Astrocyte (in vitro differentiated cells and primary cell): ENCODE measurements around the gene ZNF827. TPM values are rescaled to one million over a fixed set of nuclear protein-coding genes. Genes with fewer than 3 reads are reported as not detected.

Experiments
- DNase-seq: peaks from one replicate; pipeline ENCODE4 v3.0.0-alpha.2; 2010; ENCODE audit warnings: low read depth
- FAIRE-seq: peaks from 2 replicates; lab custom pipeline; 2011; peaks lifted over from hg19 to GRCh38; lab: Jason Lieb, UNC
- H2AFZ ChIP-seq: 2 replicates; pipeline ENCODE4 v1.6.0; 2012; ENCODE audit warnings: low read depth, low read length, inconsistent platforms
- H3K27ac ChIP-seq: 2 replicates; pipeline ENCODE4 v1.5.1; 2011; ENCODE audit warnings: low read depth, low read length, inconsistent platforms
- H3K27me3 ChIP-seq: 2 replicates; pipeline ENCODE4 v1.6.0; 2011; ENCODE audit warnings: low read length, inconsistent platforms; ENCODE audit not compliant: insufficient read depth
- H3K36me3 ChIP-seq: 2 replicates; pipeline ENCODE4 v1.5.1; 2011; ENCODE audit warnings: low read length, inconsistent platforms; ENCODE audit not compliant: insufficient read depth
- H3K4me1 ChIP-seq: 2 replicates; pipeline ENCODE4 v1.5.1; 2011; ENCODE audit warnings: low read length, inconsistent platforms; ENCODE audit not compliant: insufficient read depth
- H3K4me2 ChIP-seq: 2 replicates; pipeline ENCODE4 v1.6.0; 2012; ENCODE audit warnings: low read length, inconsistent platforms
- H3K4me3 ChIP-seq: 2 replicates; pipeline ENCODE4 v1.5.1; 2011; ENCODE audit warnings: low read depth, mild to moderate bottlenecking, low read length, inconsistent platforms; ENCODE audit not compliant: insufficient read depth
- H3K79me2 ChIP-seq: 2 replicates; pipeline ENCODE4 v1.6.0; 2012; ENCODE audit warnings: mild to moderate bottlenecking, low read length, inconsistent platforms; ENCODE audit not compliant: insufficient read depth
- H3K9ac ChIP-seq: 2 replicates; pipeline ENCODE4 v1.6.0; 2012; ENCODE audit warnings: mild to moderate bottlenecking, low read length, inconsistent platforms
- H3K9me3 ChIP-seq: 2 replicates; pipeline ENCODE4 v1.5.1; 2012; ENCODE audit warnings: low read depth, mild to moderate bottlenecking, low read length, inconsistent platforms; ENCODE audit not compliant: insufficient read depth
- H4K20me1 ChIP-seq: 2 replicates; pipeline ENCODE4 v1.6.0; 2012; ENCODE audit warnings: low read length, inconsistent platforms; ENCODE audit not compliant: insufficient read depth
- H3K27ac Mint-ChIP-seq: one replicate; pipeline ENCODE4 v1.8.0; 2021; ENCODE audit warnings: mild to moderate bottlenecking, mixed read lengths; ENCODE audit not compliant: unreplicated experiment
- H3K27me3 Mint-ChIP-seq: one replicate; pipeline ENCODE4 v1.8.0; 2021; ENCODE audit warnings: low read depth, mixed read lengths; ENCODE audit not compliant: unreplicated experiment
- H3K36me3 Mint-ChIP-seq: one replicate; pipeline ENCODE4 v1.8.0; 2021; ENCODE audit warnings: low read depth, mixed read lengths; ENCODE audit not compliant: unreplicated experiment
- H3K4me1 Mint-ChIP-seq: one replicate; pipeline ENCODE4 v1.8.0; 2021; ENCODE audit warnings: low read depth, mixed read lengths; ENCODE audit not compliant: unreplicated experiment
- H3K4me3 Mint-ChIP-seq: one replicate; pipeline ENCODE4 v1.8.0; 2021; ENCODE audit warnings: mild to moderate bottlenecking, moderate library complexity, mixed read lengths; ENCODE audit not compliant: unreplicated experiment
- H3K9me3 Mint-ChIP-seq: one replicate; pipeline ENCODE4 v1.8.0; 2021; ENCODE audit warnings: mild to moderate bottlenecking, mixed read lengths; ENCODE audit not compliant: unreplicated experiment
- EZH2 ChIP-seq: IDR thresholded peaks from 2 replicates; pipeline ENCODE4 v1.6.1; 2012; ENCODE audit warnings: mild to moderate bottlenecking, low read length, inconsistent platforms; ENCODE audit not compliant: insufficient read depth
- total RNA-seq: library from RNA; stranded (reverse); gene quantifications from 2 replicates; pipeline ENCODE4 v1.2.1, GENCODE V29; 2021
- TF ChIP-seq, protein P1 (sequence below): IDR thresholded peaks from 2 replicates; pipeline ENCODE4 v1.5.1; 2011; ENCODE audit warnings: low read depth, mild to moderate bottlenecking, inconsistent platforms, low read length, moderate library complexity; ENCODE audit not compliant: insufficient read depth

The ZNF827 gene
- total RNA-seq, 1 donor from 2014 or later: 39.7 TPM

DNA sequence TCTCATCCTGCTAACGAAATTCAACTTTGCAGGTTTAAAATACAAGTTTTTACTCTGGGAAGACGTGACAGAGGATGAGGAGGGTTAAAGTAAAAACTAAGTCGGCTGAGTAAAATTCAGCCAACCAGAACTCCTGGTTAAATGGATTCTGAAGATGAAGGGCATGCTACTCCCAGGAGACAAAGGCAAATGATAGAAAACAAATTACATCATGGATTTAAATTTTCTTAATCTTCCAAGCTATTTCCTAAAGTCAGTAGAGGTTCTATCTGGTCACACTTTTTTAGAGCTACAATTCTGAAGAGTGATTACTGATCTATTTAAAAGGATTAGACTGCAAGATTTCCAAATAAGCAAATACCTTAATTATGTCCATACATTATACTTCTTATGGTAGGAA is 47.9 kb downstream of the ZNF827 start:
- DNase-seq: no peak
- no peak overlapping the region for H3K4me3 Mint-ChIP-seq

DNA sequence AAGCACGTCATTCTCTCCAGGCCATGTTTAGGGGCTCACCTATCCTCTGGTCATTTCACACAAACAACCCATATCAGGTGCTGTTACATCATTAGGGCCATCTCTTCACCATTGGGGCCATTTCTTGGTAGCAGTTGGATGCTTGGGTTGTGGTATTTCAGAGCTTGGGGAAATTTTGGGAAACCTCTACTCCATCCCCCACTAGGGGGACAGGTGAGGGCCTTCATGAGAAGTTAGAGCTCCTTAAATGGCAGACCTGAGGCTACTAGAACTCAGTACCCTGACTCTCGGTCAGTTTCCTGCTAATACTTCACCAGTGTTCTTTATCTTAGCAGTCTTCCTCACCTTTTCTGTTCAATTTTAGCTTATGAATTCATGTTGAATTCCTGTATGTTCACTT is 50.2 kb downstream of the ZNF827 start:
- H3K79me2 ChIP-seq: peaks cover 33% of the 10 kb centered on the region
- no peaks in the 10 kb centered on the region for H3K9me3 Mint-ChIP-seq
- H3K27ac ChIP-seq: no peak overlapping the region
- H3K27me3 ChIP-seq: no peaks in the 10 kb centered on the region
- no peak for DNase-seq
- peaks cover 59% of the 10 kb centered on the region for H4K20me1 ChIP-seq
- H3K36me3 Mint-ChIP-seq: peaks cover 12% of the 10 kb centered on the region
- peaks cover 12% of the 10 kb centered on the region for H3K36me3 ChIP-seq
- peaks cover 11% of the 10 kb centered on the region for H3K4me1 ChIP-seq
- no peak overlapping the region for H3K9ac ChIP-seq
- no peak overlapping the region for H2AFZ ChIP-seq
- H3K4me2 ChIP-seq: no peak overlapping the region
- no peak overlapping the region for H3K27ac Mint-ChIP-seq
- FAIRE-seq: no peak
- H3K4me3 Mint-ChIP-seq: no peak overlapping the region
- no peak overlapping the region for H3K4me3 ChIP-seq
- no peaks in the 10 kb centered on the region for H3K27me3 Mint-ChIP-seq
- H3K9me3 ChIP-seq: no peaks in the 10 kb centered on the region
- TF ChIP-seq EZH2: no peak
- TF ChIP-seq, protein P1, sequence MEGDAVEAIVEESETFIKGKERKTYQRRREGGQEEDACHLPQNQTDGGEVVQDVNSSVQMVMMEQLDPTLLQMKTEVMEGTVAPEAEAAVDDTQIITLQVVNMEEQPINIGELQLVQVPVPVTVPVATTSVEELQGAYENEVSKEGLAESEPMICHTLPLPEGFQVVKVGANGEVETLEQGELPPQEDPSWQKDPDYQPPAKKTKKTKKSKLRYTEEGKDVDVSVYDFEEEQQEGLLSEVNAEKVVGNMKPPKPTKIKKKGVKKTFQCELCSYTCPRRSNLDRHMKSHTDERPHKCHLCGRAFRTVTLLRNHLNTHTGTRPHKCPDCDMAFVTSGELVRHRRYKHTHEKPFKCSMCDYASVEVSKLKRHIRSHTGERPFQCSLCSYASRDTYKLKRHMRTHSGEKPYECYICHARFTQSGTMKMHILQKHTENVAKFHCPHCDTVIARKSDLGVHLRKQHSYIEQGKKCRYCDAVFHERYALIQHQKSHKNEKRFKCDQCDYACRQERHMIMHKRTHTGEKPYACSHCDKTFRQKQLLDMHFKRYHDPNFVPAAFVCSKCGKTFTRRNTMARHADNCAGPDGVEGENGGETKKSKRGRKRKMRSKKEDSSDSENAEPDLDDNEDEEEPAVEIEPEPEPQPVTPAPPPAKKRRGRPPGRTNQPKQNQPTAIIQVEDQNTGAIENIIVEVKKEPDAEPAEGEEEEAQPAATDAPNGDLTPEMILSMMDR: no peak
- peaks cover 10% of the 10 kb centered on the region for H3K4me1 Mint-ChIP-seq

More for the DNA sequence above, 47.9 kb downstream of the ZNF827 start:
- Histone ChIP-seq H3K4me2 (no peak overlapping the region), H2AFZ (no peak overlapping the region), H3K27ac (no peak overlapping the region), H4K20me1 (peaks cover 66% of the 10 kb centered on the region), H3K36me3 (peaks cover 12% of the 10 kb centered on the region), H3K4me3 (no peak overlapping the region), H3K4me1 (peaks cover 11% of the 10 kb centered on the region), H3K9ac (no peak overlapping the region), H3K9me3 (no peaks in the 10 kb centered on the region), H3K27me3 (no peaks in the 10 kb centered on the region), H3K79me2 (peaks cover 46% of the 10 kb centered on the region)
- TF ChIP-seq EZH2: no peak
- TF ChIP-seq, protein P1: no peak
- no peak for FAIRE-seq
- Mint-ChIP-seq H3K4me1 (peaks cover 10% of the 10 kb centered on the region), H3K27me3 (no peaks in the 10 kb centered on the region), H3K27ac (no peak overlapping the region), H3K36me3 (peaks cover 6% of the 10 kb centered on the region), H3K9me3 (no peaks in the 10 kb centered on the region)

DNA sequence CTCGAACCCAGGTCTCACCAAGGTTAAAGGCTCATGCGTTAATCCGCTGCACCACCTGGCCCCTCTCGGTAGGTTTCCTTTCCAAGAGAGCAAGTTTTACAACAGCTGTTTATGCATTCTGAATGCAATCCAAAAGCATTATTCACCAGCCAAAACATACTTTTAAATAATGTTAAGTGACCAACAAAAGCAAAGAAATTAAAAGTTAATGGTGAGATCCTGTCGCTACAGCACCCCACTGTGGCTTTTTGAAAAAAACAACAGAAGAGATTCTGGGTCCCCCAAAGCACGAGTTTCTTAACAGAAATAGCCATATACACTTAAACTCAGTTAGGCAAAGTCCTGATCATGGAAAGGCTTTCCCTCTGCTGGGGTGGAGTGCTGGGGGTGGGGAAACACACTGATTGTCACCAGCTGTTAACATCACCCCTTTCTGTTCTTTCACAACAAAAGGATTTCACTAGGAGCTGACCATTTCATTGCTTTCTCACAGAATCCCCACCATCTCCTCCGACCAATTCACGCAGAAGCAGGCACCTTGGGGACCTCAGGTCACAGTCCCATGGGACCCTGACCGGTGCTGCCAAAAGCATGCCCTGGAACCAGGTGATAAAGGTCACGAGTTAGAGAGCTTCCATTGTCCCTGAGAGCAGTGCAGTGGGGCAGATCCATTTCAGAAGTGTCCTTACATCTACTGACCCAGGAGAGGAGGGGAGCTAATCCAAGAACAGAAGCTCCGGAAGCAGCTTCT is 51.2 kb downstream of the ZNF827 start:
- H2AFZ ChIP-seq: no peak overlapping the region
- H3K27ac Mint-ChIP-seq: peak overlapping the region; percentile 20
- no peaks in the 10 kb centered on the region for H3K27me3 Mint-ChIP-seq
- FAIRE-seq (no peak), DNase-seq (peak; percentile 66)
- H3K36me3 ChIP-seq: peaks cover 12% of the 10 kb centered on the region
- no peak overlapping the region for H3K4me3 ChIP-seq
- peaks cover 4% of the 10 kb centered on the region for H3K4me1 Mint-ChIP-seq
- H3K27me3 ChIP-seq: no peaks in the 10 kb centered on the region
- no peak overlapping the region for H3K4me3 Mint-ChIP-seq
- H3K9me3 ChIP-seq: no peaks in the 10 kb centered on the region
- peaks cover 59% of the 10 kb centered on the region for H4K20me1 ChIP-seq
- no peaks in the 10 kb centered on the region for H3K9me3 Mint-ChIP-seq
- H3K9ac ChIP-seq: peak overlapping the region; percentile 16
- peak overlapping the region; percentile 7 for H3K27ac ChIP-seq
- peaks cover 14% of the 10 kb centered on the region for H3K36me3 Mint-ChIP-seq
- peak overlapping the region; percentile 13 for H3K4me2 ChIP-seq
- peaks cover 34% of the 10 kb centered on the region for H3K79me2 ChIP-seq
- TF ChIP-seq, protein P1: no peak
- no peak for TF ChIP-seq EZH2
- H3K4me1 ChIP-seq: peaks cover 11% of the 10 kb centered on the region
